GM12801 (cell line): ENCODE data around the gene CCDC154.

ENCODE experiments used
- CTCF ChIP-seq: IDR thresholded peaks from one replicate; pipeline ENCODE4 v1.5.1; 2011; ENCODE audit warnings: control low read depth; ENCODE audit not compliant: insufficient read length; ENCODE audit errors: extremely low read depth

The CCDC154 gene

DNA sequence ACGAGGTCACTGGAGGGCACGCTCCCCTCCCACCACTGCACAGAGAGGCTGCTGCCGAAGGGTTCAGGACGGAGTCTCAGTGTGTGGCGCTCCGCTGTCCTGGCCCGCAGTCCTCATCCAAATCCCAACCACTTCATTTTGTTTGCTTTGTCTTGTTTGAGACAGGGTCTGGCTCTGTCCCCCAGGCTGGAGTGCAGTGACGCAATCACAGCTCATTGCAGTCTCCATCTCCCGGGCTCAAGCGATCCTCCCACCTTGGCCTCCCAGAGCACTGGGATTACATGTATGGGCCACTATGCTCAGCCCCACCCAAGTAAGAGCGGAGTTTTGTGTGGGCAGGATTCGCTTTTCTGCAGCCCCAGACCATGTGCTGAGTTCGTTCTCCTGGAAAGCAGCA lies 42.6 kb downstream of the CCDC154 start:
- TF ChIP-seq CTCF, result no peak

GRCh38 chr16:1401061-1401757 lies 43.1 kb downstream of the CCDC154 start:
- TF ChIP-seq CTCF, result no peak

DNA sequence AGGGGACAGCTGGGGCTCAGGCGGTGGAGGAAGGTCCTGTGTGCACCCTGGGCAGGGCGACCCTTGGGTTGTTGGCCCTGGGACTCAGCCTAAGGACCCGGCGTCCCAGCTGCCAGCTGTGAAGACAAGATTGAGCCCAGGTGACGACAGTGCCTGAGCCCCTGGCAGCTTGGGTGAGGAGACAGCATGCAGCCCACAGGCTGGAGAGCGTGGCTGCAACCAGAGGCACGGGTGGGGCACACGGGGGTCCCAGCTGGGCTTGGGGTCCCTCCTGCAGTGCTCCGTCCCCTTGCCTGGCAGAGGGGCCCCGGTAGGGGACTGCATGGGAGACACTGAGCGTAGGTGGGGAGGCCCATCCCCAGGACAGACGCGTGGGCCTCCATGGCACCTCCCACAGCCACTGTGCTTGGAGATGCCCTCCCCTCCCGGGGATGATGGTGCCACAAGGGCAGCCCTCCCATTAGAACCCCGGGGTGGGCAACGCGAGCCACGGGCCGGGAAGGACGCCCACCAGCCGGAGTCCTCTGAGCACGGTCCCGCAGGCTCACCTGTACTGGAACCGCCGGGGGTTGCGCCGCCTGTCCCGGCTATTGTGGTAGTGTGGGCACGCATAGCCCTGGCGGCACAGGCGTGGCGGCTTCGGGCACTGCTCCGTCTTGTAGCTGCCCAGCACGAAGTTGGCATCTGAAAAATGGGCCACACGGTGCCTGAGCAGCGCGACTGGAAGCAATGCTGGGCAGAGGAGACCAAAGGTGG lies 45.4 kb downstream of the CCDC154 start:
- no peak for TF ChIP-seq CTCF

GRCh38 chr16:1398351-1398750 lies 46.0 kb downstream of the CCDC154 start:
- TF ChIP-seq CTCF, result no peak

GRCh38 chr16:1397779-1398178 lies 46.6 kb downstream of the CCDC154 start:
- no peak for TF ChIP-seq CTCF

DNA sequence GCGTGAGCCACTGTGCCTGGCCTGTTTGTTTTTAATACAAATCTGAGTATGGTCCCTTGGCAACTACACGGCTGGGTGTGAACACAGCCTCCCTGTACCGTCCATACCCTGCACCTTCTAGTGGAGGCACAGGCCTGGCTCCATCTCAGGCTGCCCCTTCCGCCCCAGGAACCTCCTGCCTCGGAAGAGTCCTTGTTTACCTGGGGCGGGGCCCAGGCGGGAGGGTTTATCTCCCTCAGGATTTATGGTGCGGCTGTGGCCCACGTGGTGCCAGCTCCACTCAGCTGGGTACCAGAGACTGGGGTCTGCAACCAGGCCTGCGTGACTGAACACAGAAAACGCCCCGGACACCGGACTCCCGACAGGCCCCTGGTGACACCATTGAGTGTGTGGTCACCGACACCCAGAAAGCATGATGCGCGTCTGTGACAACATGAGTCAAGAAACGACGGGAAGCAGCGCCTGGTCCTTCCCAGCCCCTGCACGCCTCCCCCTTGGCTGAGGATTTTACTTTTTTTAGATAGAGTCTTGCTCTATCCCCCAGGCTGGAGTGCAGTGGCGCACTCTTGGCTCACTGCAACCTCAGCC lies 48.8 kb downstream of the CCDC154 start:
- no peak for TF ChIP-seq CTCF

DNA sequence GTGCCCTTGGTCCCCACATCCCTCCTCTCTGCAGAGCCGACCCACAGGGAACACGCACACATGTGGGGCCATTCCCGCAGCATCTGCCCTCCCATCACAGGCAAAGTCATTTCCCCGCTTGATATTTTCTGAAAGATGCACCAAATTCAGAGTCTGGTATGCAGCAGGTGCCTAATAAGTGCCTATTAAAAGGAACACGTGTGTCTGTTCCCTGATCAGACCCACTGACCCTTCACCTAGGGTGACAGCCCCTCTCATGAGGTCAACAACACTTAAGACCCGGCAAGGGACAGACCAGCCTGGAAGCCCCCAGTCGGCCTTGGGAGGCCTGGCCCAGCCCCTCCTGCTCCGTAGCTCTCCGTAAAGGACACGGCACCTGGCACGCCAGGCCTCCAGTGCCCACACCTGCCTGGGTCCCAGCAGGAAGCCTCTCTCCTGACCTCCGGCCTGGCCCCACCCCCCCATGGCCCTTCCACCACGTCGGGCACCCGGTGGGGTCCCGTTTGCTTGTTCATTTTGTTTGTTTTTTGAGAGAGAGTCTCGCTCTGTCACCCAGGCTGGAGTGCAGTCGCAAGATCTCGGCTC lies 49.9 kb downstream of the CCDC154 start:
- no peak for TF ChIP-seq CTCF
